Cardiac muscle cell (in vitro differentiated cells and primary cell): Measurements from ENCODE around the gene ELAPOR1. TPM values are rescaled to one million over a fixed set of nuclear protein-coding genes. Genes with fewer than 3 reads are reported as not detected.

Source experiments
- DNase-seq, 2 donors: peaks; one replicate each; pipeline versions ENCODE4 v3.0.0 to v3.0.0-alpha.2; 2010 to 2017; ENCODE audit warnings: low read depth in 1 of 2, low spot score in 1 of 2
- H3K27ac ChIP-seq: fragments of 200-600 bp; sonication (generic); 2 replicates; pipeline ENCODE4 v1.5.1; 2016
- H3K27me3 ChIP-seq: fragments of 200-600 bp; sonication (generic); 2 replicates; pipeline ENCODE4 v1.6.0; 2016; ENCODE audit warnings: control low read depth
- H3K36me3 ChIP-seq: fragments of 200-600 bp; sonication (generic); 2 replicates; pipeline ENCODE4 v1.5.1; 2016; ENCODE audit warnings: control low read depth
- H3K4me1 ChIP-seq: fragments of 200-600 bp; sonication (generic); 2 replicates; pipeline ENCODE4 v1.8.1; 2017; ENCODE audit warnings: low read depth, mild to moderate bottlenecking, mixed run types
- H3K4me3 ChIP-seq: fragments of 200-600 bp; sonication (generic); 2 replicates; pipeline ENCODE4 v1.5.1; 2016; ENCODE audit warnings: mild to moderate bottlenecking
- H3K9me3 ChIP-seq: fragments of 200-600 bp; sonication (generic); 2 replicates; pipeline ENCODE4 v1.5.1; 2017; ENCODE audit warnings: low read depth, mild to moderate bottlenecking, control low read depth
- polyA plus RNA-seq: library from polyadenylated mRNA; unstranded; fragments of >200 nt; fragmentation: Nextera tagmentation; extraction: Ambion mirVana; gene quantifications from 2 replicates; pipeline ENCODE4 v1.2.1, GENCODE V29; 2016
- total RNA-seq: library from RNA; depleted of rRNA; stranded (reverse); fragments of >200 nt; gene quantifications from 2 replicates; pipeline ENCODE4 v1.2.3, GENCODE V29; 2016
- TF ChIP-seq, protein P1 (sequence below): IDR thresholded peaks from 2 replicates; pipeline ENCODE4 v1.5.1; 2012; ENCODE audit warnings: low read depth, mild to moderate bottlenecking, low read length

ELAPOR1 gene
- total and polyA plus RNA-seq, 2 experiments from 2014 or later = not detected

DNA sequence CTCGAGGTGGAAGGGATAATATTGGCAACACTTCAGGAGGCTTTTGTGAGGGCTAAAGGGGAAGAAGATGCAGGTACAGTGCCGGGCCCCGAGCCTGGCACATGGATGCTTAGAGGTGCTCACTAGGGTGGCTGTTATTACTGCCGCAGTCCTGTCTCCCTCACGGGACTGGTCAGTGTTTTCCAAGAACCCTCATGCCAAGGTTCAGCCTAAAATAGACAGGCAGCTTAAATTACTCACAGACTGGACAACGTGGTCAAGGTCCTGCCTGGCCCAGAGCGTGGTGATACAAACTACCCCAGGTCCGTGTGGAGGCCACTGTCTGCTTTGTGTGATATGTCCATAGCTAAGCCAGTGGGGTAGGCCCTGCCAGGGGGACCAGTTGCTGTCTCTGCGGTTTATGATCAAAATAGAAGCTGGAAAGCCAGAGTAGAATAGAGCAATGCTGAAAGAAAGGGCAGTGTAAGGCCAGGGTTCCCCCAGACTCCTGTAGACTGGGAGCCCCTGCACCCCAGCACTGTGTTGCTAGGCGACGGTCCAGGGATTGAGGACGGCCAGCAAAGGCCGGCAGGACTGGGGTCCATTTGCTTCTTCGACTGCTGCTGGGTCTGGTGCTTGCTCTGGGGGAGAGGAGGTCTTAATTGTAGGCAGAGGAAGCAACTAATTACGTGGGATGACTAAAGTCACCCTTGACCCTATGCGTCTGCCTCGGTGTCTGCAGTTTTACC, 36.1 kb downstream of the ELAPOR1 start:
- TF ChIP-seq, protein P1, sequence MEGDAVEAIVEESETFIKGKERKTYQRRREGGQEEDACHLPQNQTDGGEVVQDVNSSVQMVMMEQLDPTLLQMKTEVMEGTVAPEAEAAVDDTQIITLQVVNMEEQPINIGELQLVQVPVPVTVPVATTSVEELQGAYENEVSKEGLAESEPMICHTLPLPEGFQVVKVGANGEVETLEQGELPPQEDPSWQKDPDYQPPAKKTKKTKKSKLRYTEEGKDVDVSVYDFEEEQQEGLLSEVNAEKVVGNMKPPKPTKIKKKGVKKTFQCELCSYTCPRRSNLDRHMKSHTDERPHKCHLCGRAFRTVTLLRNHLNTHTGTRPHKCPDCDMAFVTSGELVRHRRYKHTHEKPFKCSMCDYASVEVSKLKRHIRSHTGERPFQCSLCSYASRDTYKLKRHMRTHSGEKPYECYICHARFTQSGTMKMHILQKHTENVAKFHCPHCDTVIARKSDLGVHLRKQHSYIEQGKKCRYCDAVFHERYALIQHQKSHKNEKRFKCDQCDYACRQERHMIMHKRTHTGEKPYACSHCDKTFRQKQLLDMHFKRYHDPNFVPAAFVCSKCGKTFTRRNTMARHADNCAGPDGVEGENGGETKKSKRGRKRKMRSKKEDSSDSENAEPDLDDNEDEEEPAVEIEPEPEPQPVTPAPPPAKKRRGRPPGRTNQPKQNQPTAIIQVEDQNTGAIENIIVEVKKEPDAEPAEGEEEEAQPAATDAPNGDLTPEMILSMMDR = no peak
- no peaks in the 10 kb centered on the region for H3K4me1 ChIP-seq
- H3K27ac ChIP-seq = no peak overlapping the region
- no peaks in the 10 kb centered on the region for H3K9me3 ChIP-seq
- H3K36me3 ChIP-seq = no peaks in the 10 kb centered on the region
- H3K27me3 ChIP-seq = no peaks in the 10 kb centered on the region
- DNase-seq = no peak
- H3K4me3 ChIP-seq = no peak overlapping the region

- DNase-seq = peak; percentile 16 to 73
- H3K27ac ChIP-seq = no peak overlapping the region
- TF ChIP-seq, protein P1 = no peak
Observed at GRCh38 chr1:109151146-109151990, 37.5 kb downstream of the ELAPOR1 start.

GRCh38 chr1:109152196-109152595, 38.3 kb downstream of the ELAPOR1 start:
- no peaks in the 10 kb centered on the region for H3K4me1 ChIP-seq
- no peak for DNase-seq

More at GRCh38 chr1:109151146-109151990, 37.5 kb downstream of the ELAPOR1 start:
- no peaks in the 10 kb centered on the region for H3K9me3 ChIP-seq
- no peak overlapping the region for H3K4me3 ChIP-seq
- no peaks in the 10 kb centered on the region for H3K4me1 ChIP-seq
- H3K27me3 ChIP-seq = no peaks in the 10 kb centered on the region
- H3K36me3 ChIP-seq = no peaks in the 10 kb centered on the region

GRCh38 chr1:109156916-109157385, 43.0 kb downstream of the ELAPOR1 start:
- H3K27me3 ChIP-seq = no peaks in the 10 kb centered on the region
- H3K9me3 ChIP-seq = no peaks in the 10 kb centered on the region
- H3K4me3 ChIP-seq = no peak overlapping the region
- no peaks in the 10 kb centered on the region for H3K4me1 ChIP-seq
- no peaks in the 10 kb centered on the region for H3K36me3 ChIP-seq
- TF ChIP-seq, protein P1 = no peak
- H3K27ac ChIP-seq = no peak overlapping the region
- no peak for DNase-seq

More at GRCh38 chr1:109152196-109152595, 38.3 kb downstream of the ELAPOR1 start:
- no peaks in the 10 kb centered on the region for H3K27me3 ChIP-seq
- TF ChIP-seq, protein P1 = no peak
- H3K36me3 ChIP-seq = no peaks in the 10 kb centered on the region
- H3K27ac ChIP-seq = no peak overlapping the region
- H3K4me3 ChIP-seq = no peak overlapping the region
- no peaks in the 10 kb centered on the region for H3K9me3 ChIP-seq

- no peak for DNase-seq
- Histone ChIP-seq H3K36me3 (no peaks in the 10 kb centered on the region), H3K27ac (no peak overlapping the region), H3K9me3 (no peaks in the 10 kb centered on the region), H3K4me1 (no peaks in the 10 kb centered on the region), H3K27me3 (no peaks in the 10 kb centered on the region), H3K4me3 (no peak overlapping the region)
- TF ChIP-seq, protein P1 = no peak
Observed at GRCh38 chr1:109158433-109158832, 44.5 kb downstream of the ELAPOR1 start.
